KMS-11 (cell line): ENCODE results near the gene FSTL3.

Source experiments
- H2AFZ ChIP-seq: fragments of 200-600 bp; sonication (generic); 2 replicates; pipeline ENCODE4 v1.6.1; 2016; ENCODE audit warnings: antibody characterized with exemption, mixed run types, low read depth
- H3K27ac ChIP-seq: fragments of 200-600 bp; sonication (generic); 2 replicates; pipeline ENCODE4 v1.6.1; 2016; ENCODE audit warnings: mild to moderate bottlenecking, mixed run types
- H3K27me3 ChIP-seq: fragments of 200-600 bp; sonication (generic); 2 replicates; pipeline ENCODE4 v1.6.1; 2017; ENCODE audit warnings: mild to moderate bottlenecking, low read depth, mixed run types, moderate library complexity; ENCODE audit not compliant: insufficient read depth
- H3K36me3 ChIP-seq: fragments of 200-600 bp; sonication (generic); 2 replicates; pipeline ENCODE4 v1.6.1; 2017; ENCODE audit warnings: mild to moderate bottlenecking, mixed run types; ENCODE audit not compliant: insufficient read depth
- H3K4me1 ChIP-seq: fragments of 200-600 bp; sonication (generic); 2 replicates; pipeline ENCODE4 v1.6.1; 2016; ENCODE audit warnings: mild to moderate bottlenecking, low read depth, mixed run types; ENCODE audit not compliant: poor library complexity, severe bottlenecking
- H3K4me2 ChIP-seq: fragments of 200-600 bp; sonication (generic); 2 replicates; pipeline ENCODE4 v1.7.0; 2016; ENCODE audit warnings: mild to moderate bottlenecking, mixed run types
- H3K4me3 ChIP-seq: fragments of 200-600 bp; sonication (generic); IDR thresholded peaks from 2 replicates; pipeline ENCODE4 v1.6.1; 2017; ENCODE audit warnings: low read depth, low read length, mixed read lengths; ENCODE audit not compliant: insufficient read depth
- H3K79me2 ChIP-seq: fragments of 200-600 bp; sonication (generic); 2 replicates; pipeline ENCODE4 v1.6.1; 2016; ENCODE audit warnings: low read depth, mixed run types; ENCODE audit not compliant: insufficient read depth
- H3K9ac ChIP-seq: fragments of 200-600 bp; sonication (generic); 2 replicates; pipeline ENCODE4 v1.6.1; 2016; ENCODE audit warnings: mild to moderate bottlenecking, mixed run types
- H4K20me1 ChIP-seq: fragments of 200-600 bp; sonication (generic); 2 replicates; pipeline ENCODE4 v1.6.1; 2016; ENCODE audit warnings: mild to moderate bottlenecking, mixed run types; ENCODE audit not compliant: insufficient read depth
- CTCF ChIP-seq: fragments of 200-600 bp; sonication (generic); conservative IDR thresholded peaks from 2 replicates; pipeline ENCODE4 v1.6.1; 2017; ENCODE audit warnings: low read depth, mild to moderate bottlenecking, antibody characterized with exemption, low read length, moderate library complexity, mixed read lengths

FSTL3 gene

GRCh38 chr19:678791-679388 is 2.7 kb downstream of the FSTL3 start:
- no peak for TF ChIP-seq CTCF
- Histone ChIP-seq H3K4me3 (no peak overlapping the region), H3K36me3 (no peaks in the 10 kb centered on the region), H3K27me3 (peaks cover 35% of the 10 kb centered on the region), H3K4me2 (peak overlapping the region; percentile 66; the same call in 1 of the 2 replicates), H3K27ac (no peak overlapping the region), H4K20me1 (no peaks in the 10 kb centered on the region), H2AFZ (no peak overlapping the region), H3K4me1 (peaks cover 10% of the 10 kb centered on the region), H3K79me2 (no peaks in the 10 kb centered on the region), H3K9ac (no peak overlapping the region)

DNA sequence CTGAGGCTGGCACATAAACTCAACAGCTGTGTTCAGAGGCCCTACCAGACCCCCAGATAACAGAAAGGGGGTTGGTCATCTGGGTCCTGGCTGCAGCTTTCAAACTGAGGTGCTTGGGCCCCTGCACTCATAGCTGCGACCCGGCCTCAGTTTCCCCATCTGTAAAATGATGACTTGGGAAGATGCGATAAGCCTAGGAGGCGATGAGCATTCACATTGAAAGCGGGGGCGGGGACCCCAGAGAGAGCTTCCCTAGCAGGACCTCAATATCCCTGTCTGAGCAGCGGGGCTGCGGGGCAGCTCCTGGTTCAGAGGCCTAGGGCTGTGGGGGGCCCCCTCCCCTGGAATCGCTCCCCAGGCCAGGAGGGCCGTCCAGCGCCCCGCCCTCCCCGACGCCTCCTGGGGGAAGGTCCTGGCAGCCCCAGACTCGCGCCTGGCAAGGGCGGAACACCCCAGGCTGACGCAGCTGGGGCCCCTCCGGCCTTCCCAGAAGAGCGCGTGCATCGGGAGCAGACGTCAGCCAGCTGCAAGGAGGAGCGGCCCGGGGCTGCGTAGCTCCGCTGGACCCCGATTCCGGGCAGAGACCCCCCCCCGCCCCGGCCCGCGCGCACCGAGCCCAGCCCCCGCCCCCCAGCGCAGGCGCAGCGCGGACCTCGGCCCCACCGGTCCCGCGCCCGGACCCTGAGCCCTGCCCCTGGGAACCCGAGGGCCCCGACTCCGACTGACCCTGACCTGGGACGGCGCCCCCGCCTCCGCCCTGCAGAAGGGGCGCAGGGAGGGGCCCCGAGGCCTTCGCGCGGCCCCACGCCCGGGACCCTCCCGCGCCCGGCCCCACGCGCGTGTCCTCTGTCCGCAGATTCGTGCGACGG is 3.5 kb downstream of the FSTL3 start:
- TF ChIP-seq CTCF: no peak
- H3K79me2 ChIP-seq: no peaks in the 10 kb centered on the region
- H3K4me2 ChIP-seq: peak overlapping the region; percentile 66; the same call in 1 of the 2 replicates
- H3K4me1 ChIP-seq: peaks cover 10% of the 10 kb centered on the region
- H2AFZ ChIP-seq: peak overlapping the region; percentile 49; the same call in 1 of the 2 replicates
- H3K27ac ChIP-seq: peak overlapping the region; percentile 63
- H4K20me1 ChIP-seq: no peaks in the 10 kb centered on the region
- H3K4me3 ChIP-seq: no peak overlapping the region
- peak overlapping the region; percentile 78 for H3K9ac ChIP-seq
- H3K27me3 ChIP-seq: peaks cover 28% of the 10 kb centered on the region
- no peaks in the 10 kb centered on the region for H3K36me3 ChIP-seq

- H3K4me3 ChIP-seq: no peak overlapping the region
- H4K20me1 ChIP-seq: no peaks in the 10 kb centered on the region
- H3K4me1 ChIP-seq: peaks cover 10% of the 10 kb centered on the region
- peak overlapping the region; percentile 29; the same call in 1 of the 2 replicates for H3K4me2 ChIP-seq
- no peaks in the 10 kb centered on the region for H3K79me2 ChIP-seq
- TF ChIP-seq CTCF: peak; percentile 39
- H3K36me3 ChIP-seq: no peaks in the 10 kb centered on the region
- H2AFZ ChIP-seq: peak overlapping the region; percentile 57
- peak overlapping the region; percentile 63 for H3K27ac ChIP-seq
- H3K27me3 ChIP-seq: peaks cover 20% of the 10 kb centered on the region
- H3K9ac ChIP-seq: peak overlapping the region; percentile 78
Measured at GRCh38 chr19:680287-681028, 4.3 kb downstream of the FSTL3 start.
